Right cardiac atrium (tissue), 5 donors: Measurements from ENCODE around the gene SNIP1. TPM values are rescaled to one million over a fixed set of nuclear protein-coding genes. Genes with fewer than 3 reads are reported as not detected.
"Not testable (repeated sequence)": the region's sequence is repeated elsewhere in the genome, so short reads cannot be mapped to it uniquely, and the experiment has no call there.

ENCODE experiments used
- ATAC-seq, 2 donors: fragments of 200-7000 bp; cut with Tn5 transposase; one replicate each; pipeline versions ENCODE4 v1.8.0 to v1.9.1; 2020; ENCODE audit warnings: moderate library complexity in 2 of 2, mild to moderate bottlenecking in 1 of 2
- DNase-seq, 3 donors: peaks; one replicate each; pipeline ENCODE4 v3.0.0-alpha.2; 2020
- H3K27ac ChIP-seq: one replicate; pipeline ENCODE4 v1.5.1; 2013; ENCODE audit warnings: mild to moderate bottlenecking, low read length, control low read depth, moderate library complexity
- H3K27me3 ChIP-seq: one replicate; pipeline ENCODE4 v1.6.1; 2013; ENCODE audit not compliant: control insufficient read depth, insufficient read depth
- H3K4me1 ChIP-seq: one replicate; pipeline ENCODE4 v1.6.1; 2013; ENCODE audit warnings: low read length; ENCODE audit not compliant: control insufficient read depth, insufficient read depth
- H3K4me3 ChIP-seq: one replicate; pipeline ENCODE4 v1.5.1; 2013; ENCODE audit warnings: low read length, control low read depth
- H3K9me3 ChIP-seq: one replicate; pipeline ENCODE4 v1.6.1; 2013; ENCODE audit warnings: low read length; ENCODE audit not compliant: control insufficient read depth
- WGBS: extraction: QIAGEN DNeasy Blood & Tissue Kit; methylation state at CpG from one replicate; pipeline ENCODE4 v1.1.7; 2013; 5-methylcytosine and 5-hydroxymethylcytosine counted together
- intact Hi-C, 4 donors: fragments of 100-400 bp; cut with DNase I; formaldehyde crosslinking; loops; one replicate each; pipeline versions ENCODE4 v1.11.0 to v1.14.0; 2022 to 2023
- polyA plus RNA-seq: library from polyadenylated mRNA; stranded (reverse); fragments of 200-250 nt; gene quantifications from one replicate; pipeline ENCODE4 v1.2.3, GENCODE V29; 2013
- total RNA-seq, 4 donors: library from RNA; stranded (reverse); fragmentation: NEBNext Ultra II Directional; extraction: Animal tissue kit (Norgen Biotek cat#: 25700); gene quantifications; one replicate each; pipeline ENCODE4 v1.2.1, GENCODE V29; 2021
- donor health status: healthy with polysubstance abuse.
- donor health status: DM: no; HTN: yes; CAD: no.
- donor health status: DM: no; HTN: no; CAD: no.
- donor health status: DM: no; HTN: yes; CAD: no; lungs with severe emphysema.
- donor health status: DM: yes; HTN: yes; CAD: no.

Gene SNIP1
- total and polyA plus RNA-seq, 5 donors, result 4.5 to 9.9 (median 8.0) TPM

- H3K4me1 ChIP-seq, result no peaks in the 10 kb centered on the region
- no peaks in the 10 kb centered on the region for H3K27me3 ChIP-seq
- no peak overlapping the region for H3K27ac ChIP-seq
- H3K4me3 ChIP-seq, result no peak overlapping the region
- no peak for DNase-seq
- H3K9me3 ChIP-seq, result no peaks in the 10 kb centered on the region
- intact Hi-C loops, result no loop called here
- WGBS, result 95% methylated on average over 5 of the region's 5 CpGs
- ATAC-seq, result no peak
These were observed 21.6 kb upstream of the SNIP1 start for GRCh38 chr1:37575692-37576091.

- Histone ChIP-seq H3K27ac (no peak overlapping the region), H3K9me3 (no peaks in the 10 kb centered on the region), H3K4me3 (no peak overlapping the region), H3K27me3 (no peaks in the 10 kb centered on the region), H3K4me1 (no peaks in the 10 kb centered on the region)
- no peak for DNase-seq
- WGBS, result 85% methylated on average over 7 of the region's 7 CpGs
- no peak for ATAC-seq
- intact Hi-C loops, result no loop called here
These were observed 20.9 kb upstream of the SNIP1 start for GRCh38 chr1:37574834-37575480.

- DNase-seq, result no peak
- no peaks in the 10 kb centered on the region for H3K9me3 ChIP-seq
- ATAC-seq, result no peak
- H3K27ac ChIP-seq, result no peak overlapping the region
- 94% methylated on average over 3 of the region's 3 CpGs for WGBS
- intact Hi-C loops, result no loop called here
- no peaks in the 10 kb centered on the region for H3K27me3 ChIP-seq
- no peaks in the 10 kb centered on the region for H3K4me1 ChIP-seq
- H3K4me3 ChIP-seq, result no peak overlapping the region
These were observed 16.6 kb upstream of the SNIP1 start for GRCh38 chr1:37570528-37571334.

GRCh38 chr1:37567023-37567422 lies 12.9 kb upstream of the SNIP1 start:
- 85% methylated on average over 3 of the region's 3 CpGs for WGBS
- no peak overlapping the region for H3K4me3 ChIP-seq
- intact Hi-C loops, result no loop called here
- H3K27ac ChIP-seq, result no peak overlapping the region
- no peaks in the 10 kb centered on the region for H3K4me1 ChIP-seq
- ATAC-seq (no peak), DNase-seq (no peak)
- H3K27me3 ChIP-seq, result no peaks in the 10 kb centered on the region
- H3K9me3 ChIP-seq, result no peaks in the 10 kb centered on the region

DNA sequence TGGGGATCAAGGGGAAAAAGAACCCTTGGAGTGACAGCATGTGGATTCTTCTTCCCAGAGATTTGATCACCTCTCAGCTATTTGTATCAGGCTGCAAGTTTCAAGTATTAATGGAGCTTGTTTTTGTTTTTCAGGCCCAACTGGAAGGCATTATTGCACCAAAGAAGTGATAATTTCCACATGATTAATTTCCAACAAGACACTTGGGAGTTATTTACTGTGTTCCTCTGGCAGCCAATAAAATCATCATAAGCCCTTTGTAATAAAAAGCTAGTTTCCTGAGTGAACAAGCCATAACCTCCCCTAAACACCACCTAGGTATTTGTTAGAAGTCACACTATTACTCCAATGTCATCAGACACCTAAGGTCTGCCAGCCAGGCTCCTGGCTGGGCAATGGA lies 10.8 kb upstream of the SNIP1 start:
- intact Hi-C loops, result no loop called here
- Histone ChIP-seq H3K9me3 (no peaks in the 10 kb centered on the region), H3K27ac (no peak overlapping the region), H3K4me3 (no peak overlapping the region), H3K4me1 (no peaks in the 10 kb centered on the region), H3K27me3 (no peaks in the 10 kb centered on the region)
- ATAC-seq (no peak), DNase-seq (no peak)

- DNase-seq (no peak), ATAC-seq (no peak)
- Histone ChIP-seq H3K4me3 (no peak overlapping the region), H3K9me3 (no peaks in the 10 kb centered on the region), H3K27me3 (no peaks in the 10 kb centered on the region), H3K27ac (no peak overlapping the region), H3K4me1 (no peaks in the 10 kb centered on the region)
- intact Hi-C loops, result no loop called here
- WGBS, result 92% methylated on average over 1 of the region's 1 CpG
These were observed 8.9 kb upstream of the SNIP1 start for GRCh38 chr1:37562984-37563383.

- WGBS, result 92% methylated on average over 21 of the region's 21 CpGs
- H3K27ac ChIP-seq, result no peak overlapping the region
- H3K27me3 ChIP-seq, result no peaks in the 10 kb centered on the region
- peak in 1 of 2 donors; percentile 20 for ATAC-seq
- H3K4me3 ChIP-seq, result no peak overlapping the region
- intact Hi-C loops, result no loop called here
- H3K9me3 ChIP-seq, result no peaks in the 10 kb centered on the region
- no peak for DNase-seq
- H3K4me1 ChIP-seq, result peaks cover 3% of the 10 kb centered on the region
These were observed 7.3 kb upstream of the SNIP1 start for GRCh38 chr1:37561133-37562132.

- Histone ChIP-seq H3K9me3 (no peaks in the 10 kb centered on the region), H3K4me1 (peaks cover 3% of the 10 kb centered on the region), H3K4me3 (no peak overlapping the region), H3K27me3 (no peaks in the 10 kb centered on the region), H3K27ac (no peak overlapping the region)
- WGBS, result 69% methylated on average over 10 of the region's 10 CpGs
- ATAC-seq (no peak), DNase-seq (no peak)
- intact Hi-C loops, result no loop called here
These were observed 6.5 kb upstream of the SNIP1 start for GRCh38 chr1:37560401-37561132.

- ATAC-seq, H3K9me3 ChIP-seq, H3K4me3 ChIP-seq, H3K27me3 ChIP-seq, intact Hi-C loops, H3K27ac ChIP-seq, DNase-seq, H3K4me1 ChIP-seq: not testable (repeated sequence)
- WGBS, result 50% methylated on average over 12 of the region's 12 CpGs
These were observed 5.9 kb upstream of the SNIP1 start for GRCh38 chr1:37559957-37560379.

DNA sequence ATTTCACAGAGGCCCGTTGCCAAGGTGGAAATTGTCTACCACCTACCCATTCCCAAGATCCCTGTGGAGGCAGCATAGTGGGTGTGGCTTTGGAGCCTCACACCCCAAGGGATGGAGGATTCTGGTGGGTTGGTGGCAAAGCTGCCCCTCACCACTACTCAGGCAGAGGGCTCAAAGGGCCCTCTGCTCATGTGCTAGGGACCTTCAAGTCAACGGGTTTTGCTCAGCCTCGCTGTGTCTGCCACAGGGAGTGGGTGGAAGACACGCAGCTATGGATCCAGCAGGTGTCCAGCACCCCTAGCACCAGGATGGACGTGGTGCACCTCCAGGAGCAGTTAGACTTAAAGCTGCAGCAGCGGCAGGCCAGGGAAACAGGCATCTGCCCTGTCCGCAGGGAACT lies 5.0 kb upstream of the SNIP1 start:
- Histone ChIP-seq H3K4me3 (no peak overlapping the region), H3K27ac (no peak overlapping the region), H3K9me3 (no peaks in the 10 kb centered on the region), H3K27me3 (no peaks in the 10 kb centered on the region), H3K4me1 (peaks cover 3% of the 10 kb centered on the region)
- intact Hi-C loops, result no loop called here
- ATAC-seq (no peak), DNase-seq (no peak)
- WGBS, result 87% methylated on average over 7 of the region's 7 CpGs
